Amniotic epithelial cell (primary cell): ENCODE results near the gene RFX2.
"Not testable (repeated sequence)": the region's sequence is repeated elsewhere in the genome, so short reads cannot be mapped to it uniquely, and the experiment has no call there.

Experiments
- DNase-seq: peaks from one replicate; pipeline ENCODE4 v3.0.0-alpha.2; 2010; ENCODE audit warnings: low read depth

RFX2 gene

GRCh38 chr19:5971714-5972354 is 138.5 kb downstream of the RFX2 start:
- DNase-seq, result no peak

DNA sequence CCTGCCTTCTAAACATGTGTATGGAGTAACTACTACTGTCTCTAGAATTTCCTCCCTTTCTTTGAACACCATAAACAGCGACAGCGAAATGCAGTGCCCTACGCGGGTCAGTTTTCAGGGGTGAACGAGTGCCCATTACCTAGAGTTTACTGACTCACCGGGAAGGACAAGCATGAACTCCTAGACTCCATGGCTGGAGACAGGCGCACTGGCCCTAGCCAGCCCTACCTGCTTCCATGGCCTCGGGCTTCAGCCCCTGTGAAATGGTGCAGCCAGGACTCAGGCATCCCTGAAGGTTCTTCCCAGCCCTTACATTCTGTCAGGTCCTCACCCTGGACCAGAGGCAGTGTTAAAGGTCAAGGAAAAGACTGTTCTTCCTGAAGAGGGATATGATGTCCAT is 140.8 kb downstream of the RFX2 start:
- no peak for DNase-seq

GRCh38 chr19:5968431-5969373 is 141.6 kb downstream of the RFX2 start:
- DNase-seq, result no peak

DNA sequence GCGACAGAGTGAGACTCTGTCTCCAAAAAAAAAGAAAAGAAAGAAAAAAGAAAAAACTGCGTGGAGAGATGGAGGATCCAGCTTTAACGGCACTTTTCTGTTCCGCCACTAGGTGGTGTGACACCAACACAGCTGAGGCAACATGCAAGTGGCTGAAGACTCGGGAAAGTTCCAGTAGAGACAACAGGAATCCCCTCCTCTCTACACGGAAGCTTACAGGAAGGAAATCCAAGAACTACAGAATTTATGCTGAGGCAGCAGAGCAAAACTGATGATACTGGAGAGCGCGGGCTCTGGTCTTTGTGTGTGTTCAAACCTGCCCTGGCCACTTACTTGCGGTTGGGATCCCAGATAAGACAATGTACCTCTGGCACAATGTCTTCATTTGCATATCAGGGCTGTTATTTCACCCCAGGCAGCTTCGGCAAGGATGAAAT is 142.3 kb downstream of the RFX2 start:
- DNase-seq, result peak; percentile 85

GRCh38 chr19:5967571-5967970 is 142.7 kb downstream of the RFX2 start:
- DNase-seq, result no peak

GRCh38 chr19:5966941-5967340 is 143.4 kb downstream of the RFX2 start:
- no peak for DNase-seq

DNA sequence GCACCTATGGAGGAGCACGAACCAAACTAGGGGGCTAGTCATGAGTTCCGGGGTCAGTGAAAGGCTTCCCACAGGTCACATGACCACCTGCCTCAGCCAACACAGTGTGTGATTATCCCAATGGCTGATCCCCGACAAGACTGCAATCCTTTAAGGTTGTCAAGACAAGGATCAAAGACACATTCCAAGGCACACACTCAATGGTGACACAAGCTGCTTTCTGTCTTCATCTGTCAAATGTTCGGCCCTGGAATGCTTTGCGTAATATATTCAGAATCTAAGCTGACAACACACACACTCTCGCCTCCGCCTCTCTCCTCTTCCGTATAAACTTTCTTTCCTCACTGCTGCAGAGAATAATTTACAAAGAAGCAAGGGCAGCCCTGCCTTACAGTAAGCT is 144.1 kb downstream of the RFX2 start:
- peak; percentile 91 for DNase-seq

DNA sequence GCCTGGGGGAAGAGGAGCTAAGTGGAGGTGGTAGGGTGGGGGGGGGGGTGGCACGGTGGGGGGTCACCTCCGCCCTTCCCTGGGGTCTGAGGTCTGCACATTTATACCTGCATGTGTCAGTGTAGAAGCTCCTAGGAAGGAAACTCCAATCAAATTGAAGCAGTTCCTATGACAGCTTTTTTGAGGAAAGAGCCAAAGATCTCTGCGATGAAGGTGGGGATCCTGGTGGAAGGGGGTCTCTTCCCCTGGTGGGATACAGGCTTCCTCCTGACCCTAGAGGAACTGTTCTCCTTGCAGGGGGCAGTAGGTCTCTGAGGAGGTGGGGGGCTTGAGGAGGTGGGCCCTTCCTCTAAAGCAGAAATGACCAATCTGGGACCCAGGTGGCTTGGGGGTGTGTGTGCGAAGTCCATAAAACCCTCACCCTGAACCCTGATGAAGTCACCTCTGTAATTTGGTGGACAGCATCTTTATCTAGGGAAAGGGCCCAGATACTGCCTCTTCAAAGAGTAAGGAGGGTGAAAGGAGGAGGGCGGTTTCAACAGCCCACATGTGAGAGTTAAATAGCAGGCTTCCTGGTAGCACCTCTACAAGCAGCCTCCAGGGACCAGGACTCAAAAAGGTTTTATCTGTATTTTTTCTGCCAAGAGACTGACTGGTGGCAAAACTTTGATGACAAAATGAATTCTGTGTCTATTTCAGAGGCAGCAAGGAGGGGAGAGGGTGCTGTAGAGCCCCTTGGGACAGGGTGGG is 145.3 kb downstream of the RFX2 start:
- no peak for DNase-seq

GRCh38 chr19:5963855-5964254 is 146.4 kb downstream of the RFX2 start:
- no peak for DNase-seq

DNA sequence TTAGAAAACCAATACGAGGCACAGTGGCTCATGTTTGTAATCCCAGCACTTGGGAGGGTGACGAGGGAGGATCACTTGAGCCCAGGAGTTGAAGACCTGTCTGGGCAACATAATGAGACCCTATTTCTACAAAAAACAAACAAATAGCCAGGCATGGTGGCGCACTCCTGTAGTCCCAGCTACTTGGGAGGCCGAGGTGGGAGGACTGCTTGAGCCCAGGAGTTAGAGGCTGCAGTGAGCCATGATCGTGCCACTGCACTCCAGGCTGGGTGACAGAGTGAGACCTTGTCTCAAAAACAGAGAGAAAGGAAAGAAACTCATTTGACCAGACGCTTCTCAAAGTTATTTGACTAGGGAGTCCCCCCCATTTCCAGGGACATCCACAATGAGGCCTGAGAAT is 147.0 kb downstream of the RFX2 start:
- DNase-seq, result not testable (repeated sequence)

DNA sequence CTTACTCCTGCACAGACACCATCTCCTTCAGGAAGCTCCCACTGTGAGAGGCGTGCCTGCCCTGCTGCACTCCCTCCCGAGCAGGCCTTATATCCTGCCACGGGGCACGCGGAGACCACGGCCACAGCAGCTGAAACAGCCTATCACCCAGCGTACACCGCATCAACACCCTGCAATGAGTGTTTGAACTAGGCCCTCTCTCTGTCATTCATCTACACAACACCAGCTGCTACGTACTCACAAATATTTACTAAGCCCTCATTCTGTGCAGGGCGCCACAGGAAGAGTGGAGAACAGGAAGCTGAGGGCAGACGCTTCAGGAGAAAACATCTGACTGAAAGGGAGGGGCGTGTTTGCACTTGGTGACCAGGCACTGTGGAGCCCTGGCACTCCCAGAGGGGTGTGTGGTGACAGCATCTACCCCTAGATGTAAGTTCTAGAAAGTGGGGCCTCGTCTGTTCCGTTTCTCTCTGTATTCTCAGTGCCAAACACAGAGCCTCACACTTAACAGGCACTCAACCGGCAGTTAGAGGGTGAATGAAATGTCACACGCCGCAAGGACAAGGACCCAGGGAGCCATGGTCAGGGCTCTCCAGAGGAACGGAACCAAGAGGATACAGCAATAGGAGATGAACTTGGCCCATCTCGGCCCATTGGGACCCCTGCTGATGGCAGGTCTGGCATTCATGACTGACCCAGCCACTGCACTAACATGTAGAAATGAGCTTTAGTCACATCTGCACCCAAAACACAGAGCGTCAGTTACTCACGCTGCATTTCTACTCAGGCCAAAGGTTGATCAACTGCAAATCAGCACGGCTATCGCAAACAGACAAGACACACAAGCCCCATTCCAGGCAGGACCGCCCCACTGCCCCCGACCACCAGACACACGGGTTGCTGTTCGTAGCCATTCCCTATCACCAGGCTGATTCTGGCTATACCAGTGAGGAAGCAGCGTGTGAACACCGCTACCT is 148.0 kb downstream of the RFX2 start:
- DNase-seq, result peak; percentile 64

DNA sequence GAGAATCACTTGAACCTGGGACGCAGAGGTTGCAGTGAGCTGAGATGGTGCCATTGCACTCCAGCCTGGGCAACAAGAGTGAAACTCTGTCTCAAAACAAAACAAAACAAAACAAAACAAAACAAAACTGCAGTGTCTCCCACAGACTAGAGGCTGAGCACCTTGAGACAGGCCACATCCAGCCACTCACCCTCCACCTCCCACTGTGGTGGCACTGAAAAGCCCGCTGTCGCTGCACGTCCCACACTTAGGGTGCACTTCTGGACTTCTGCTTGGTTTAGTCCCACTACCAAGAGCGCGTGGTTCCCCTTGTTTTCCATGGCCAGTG is 148.7 kb downstream of the RFX2 start:
- DNase-seq, result not testable (repeated sequence)

DNA sequence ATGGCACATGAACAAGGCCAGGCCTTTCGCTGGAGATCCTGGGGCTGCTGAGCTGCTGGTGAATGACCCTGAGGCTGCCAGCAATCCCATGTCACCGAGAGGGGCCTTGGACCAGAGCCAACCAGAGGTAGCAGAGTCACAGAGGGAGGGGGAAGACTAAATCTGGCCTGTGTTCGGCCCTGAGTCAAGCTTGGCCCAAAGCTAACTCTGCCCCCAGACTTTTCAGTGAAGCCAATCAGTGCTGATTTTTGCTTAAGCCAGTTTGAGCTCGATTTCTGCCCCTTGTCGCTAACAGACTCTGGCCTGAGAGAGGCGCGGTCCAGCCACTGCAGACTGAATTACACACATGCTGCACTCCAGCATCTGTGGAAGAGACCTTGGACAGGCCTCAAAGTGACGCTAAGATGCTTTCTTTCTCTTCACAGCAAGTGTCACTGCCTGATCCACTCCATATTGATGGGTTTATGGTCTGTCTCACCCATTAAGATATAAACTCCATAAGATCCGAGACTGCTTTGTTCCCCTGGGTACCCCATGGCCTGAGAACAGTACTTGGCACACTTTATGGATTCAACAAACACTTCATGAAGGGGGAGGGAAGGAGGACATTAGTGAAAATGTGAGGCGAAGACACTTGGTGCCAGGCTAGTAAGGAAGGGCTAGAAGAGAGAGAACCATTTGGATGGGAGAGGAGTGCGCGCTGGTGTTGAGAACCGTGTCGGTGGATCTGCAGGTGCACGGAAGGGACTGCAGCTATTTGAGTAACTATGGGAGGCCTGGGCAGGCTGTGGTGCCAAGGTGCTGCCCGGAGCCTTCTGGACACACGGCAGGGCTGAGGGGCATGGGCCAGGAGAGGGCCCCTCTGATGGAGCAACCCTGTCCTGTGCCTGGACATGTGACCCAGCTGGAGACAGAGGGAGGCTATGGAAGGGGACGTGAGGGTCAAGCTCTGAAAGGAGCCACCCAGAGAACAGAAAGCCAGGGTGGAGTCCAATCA is 150.0 kb downstream of the RFX2 start:
- no peak for DNase-seq

GRCh38 chr19:5959260-5960004 is 150.9 kb downstream of the RFX2 start:
- DNase-seq, result no peak

DNA sequence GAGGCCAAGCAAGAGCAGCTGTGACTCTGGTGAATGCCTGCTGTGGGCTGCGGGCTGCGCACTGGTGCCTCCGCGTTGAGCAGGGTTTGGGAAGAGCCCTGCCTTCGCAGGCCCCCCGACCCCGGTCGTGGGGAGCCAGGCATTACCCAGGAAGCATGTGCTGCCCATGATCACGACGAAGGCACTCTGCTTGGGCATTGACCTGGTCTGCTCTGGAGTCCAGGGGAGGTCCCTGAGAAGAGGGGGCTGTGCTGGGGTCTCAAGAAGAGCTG is 151.5 kb downstream of the RFX2 start:
- DNase-seq, result no peak

DNA sequence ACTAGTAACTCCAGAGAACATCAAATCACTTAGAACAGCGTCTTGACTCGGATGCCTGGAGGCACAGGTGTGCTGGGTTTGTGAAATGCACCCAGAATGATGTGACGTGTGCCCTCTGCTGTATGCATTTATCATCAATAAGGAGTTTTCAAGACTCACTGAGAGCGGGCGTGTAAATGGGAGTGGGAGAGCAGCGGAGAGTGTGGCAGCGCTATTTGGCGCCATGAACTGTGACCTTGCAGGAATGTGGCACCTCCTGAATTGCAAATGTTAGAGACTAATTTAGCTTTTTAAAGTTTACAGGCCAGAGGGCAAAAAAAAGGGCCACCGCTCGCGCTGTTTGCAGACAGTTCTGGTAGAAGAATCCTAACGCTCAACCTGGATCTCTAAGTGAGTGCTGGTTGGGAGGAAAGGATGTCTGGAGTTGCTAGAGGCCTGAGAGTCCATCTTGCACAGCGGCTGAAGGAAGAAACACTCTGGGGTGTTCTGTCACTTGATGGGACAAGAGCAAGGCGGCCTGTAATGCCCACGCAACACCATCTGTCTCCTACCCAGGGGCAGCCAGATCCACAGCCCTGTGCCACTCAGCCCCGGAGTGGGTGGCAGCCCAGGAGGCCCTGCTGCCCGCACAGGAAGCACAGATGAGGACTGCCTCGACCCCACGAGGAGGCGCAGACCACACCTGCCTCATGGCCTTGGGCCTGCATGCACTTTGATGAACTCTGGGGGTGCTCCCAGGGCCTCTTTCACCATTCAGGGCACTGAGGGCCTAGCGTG is 152.0 kb downstream of the RFX2 start:
- DNase-seq, result no peak

DNA sequence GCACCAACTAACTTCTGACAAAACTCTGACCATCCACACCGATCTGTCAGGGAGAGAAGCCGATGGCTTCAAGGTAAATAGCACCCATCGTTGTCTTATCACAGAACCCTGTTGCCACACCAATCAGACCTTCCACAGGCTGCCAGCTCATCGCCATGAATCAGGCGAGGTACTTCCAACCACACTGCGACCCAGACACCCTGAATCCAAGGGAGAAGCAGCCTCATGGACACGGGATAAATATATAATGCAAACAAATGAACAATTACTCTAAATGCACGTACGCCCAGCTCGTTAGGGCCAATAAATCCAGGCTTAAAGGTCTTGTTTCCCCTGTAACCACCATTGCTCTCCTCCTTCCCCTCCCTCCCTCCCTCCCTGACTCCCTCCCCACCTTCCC is 153.1 kb downstream of the RFX2 start:
- DNase-seq, result peak; percentile 76

- DNase-seq, result no peak
These were observed 153.6 kb downstream of the RFX2 start for GRCh38 chr19:5956728-5957127.

DNA sequence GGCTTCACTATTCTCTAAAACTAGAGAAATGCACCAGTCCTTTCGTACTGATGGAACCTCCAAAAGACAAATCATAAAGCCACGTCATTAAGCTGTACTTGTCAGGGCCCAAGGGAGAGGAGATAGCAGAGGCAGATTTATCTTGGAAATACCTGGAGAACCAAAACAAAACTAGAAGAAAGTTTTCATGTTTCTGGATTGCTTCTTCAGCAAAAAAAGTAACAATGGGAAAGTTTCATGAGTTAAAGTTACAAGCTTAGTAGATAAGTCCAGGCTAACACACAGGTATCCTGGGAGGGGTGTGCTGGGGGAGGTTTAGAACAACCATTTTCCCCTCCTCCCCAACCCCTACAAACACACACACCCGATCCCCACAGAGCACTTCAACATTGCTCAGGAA is 154.0 kb downstream of the RFX2 start:
- no peak for DNase-seq
